GM12891 (cell line): Measurements from ENCODE around the gene PRKN.

Source experiments
- DNase-seq: peaks from one replicate; pipeline ENCODE4 v3.0.0; 2011; ENCODE audit warnings: low spot score; ENCODE audit not compliant: insufficient read length
- FAIRE-seq: peaks from 2 replicates; lab custom pipeline; 2011; peaks lifted over from hg19 to GRCh38; lab: Jason Lieb, UNC
- PAX5 ChIP-seq: IDR thresholded peaks from 2 replicates; pipeline ENCODE4 v1.6.1; 2011; ENCODE audit warnings: low read length, moderate library complexity, mild to moderate bottlenecking; ENCODE audit not compliant: insufficient read depth, severe bottlenecking
- POLR2A ChIP-seq: IDR thresholded peaks from 2 replicates; pipeline ENCODE4 v1.6.1; 2011; ENCODE audit warnings: low read depth, low read length, control low read depth
- POLR2AphosphoS5 ChIP-seq: IDR thresholded peaks from 2 replicates; pipeline ENCODE4 v1.6.1; 2011; ENCODE audit warnings: low read depth, low read length, control low read depth
- POU2F2 ChIP-seq: IDR thresholded peaks from 2 replicates; pipeline ENCODE4 v1.6.1; 2011; ENCODE audit warnings: low read depth, mild to moderate bottlenecking, control low read depth, low read length, moderate library complexity
- SPI1 ChIP-seq: IDR thresholded peaks from 2 replicates; pipeline ENCODE4 v1.6.1; 2011; ENCODE audit warnings: low read depth, low read length, control low read depth
- TAF1 ChIP-seq: IDR thresholded peaks from 2 replicates; pipeline ENCODE4 v1.6.1; 2011; ENCODE audit warnings: low read depth, low read length, control low read depth

PRKN gene

GRCh38 chr6:162262466-162263196 is 464.9 kb downstream of the PRKN start:
- no peak for FAIRE-seq
- DNase-seq = no peak
- TF ChIP-seq TAF1 (no peak), SPI1 (no peak), PAX5 (no peak), POLR2A (no peak), POU2F2 (no peak), POLR2AphosphoS5 (no peak)

GRCh38 chr6:162261598-162261997 is 466.0 kb downstream of the PRKN start:
- FAIRE-seq = no peak
- no peak for TF ChIP-seq POLR2AphosphoS5
- no peak for TF ChIP-seq SPI1
- no peak for TF ChIP-seq POLR2A
- TF ChIP-seq TAF1 = no peak
- TF ChIP-seq PAX5 = no peak
- TF ChIP-seq POU2F2 = no peak

GRCh38 chr6:162260027-162260426 is 467.5 kb downstream of the PRKN start:
- TF ChIP-seq POLR2AphosphoS5 = no peak
- TF ChIP-seq PAX5 = no peak
- no peak for TF ChIP-seq POU2F2
- no peak for TF ChIP-seq SPI1
- TF ChIP-seq TAF1 = no peak

More at GRCh38 chr6:162261598-162261997, 466.0 kb downstream of the PRKN start:
- DNase-seq = no peak

GRCh38 chr6:162258647-162259046 is 468.9 kb downstream of the PRKN start:
- TF ChIP-seq PAX5 = no peak
- TF ChIP-seq SPI1 = no peak
- TF ChIP-seq TAF1 = no peak
- no peak for TF ChIP-seq POLR2AphosphoS5
- TF ChIP-seq POLR2A = no peak
- no peak for TF ChIP-seq POU2F2
- FAIRE-seq = no peak
- no peak for DNase-seq

More at GRCh38 chr6:162260027-162260426, 467.5 kb downstream of the PRKN start:
- FAIRE-seq (no peak), DNase-seq (no peak)

GRCh38 chr6:162256361-162256760 is 471.2 kb downstream of the PRKN start:
- DNase-seq = no peak
- no peak for TF ChIP-seq PAX5
- no peak for TF ChIP-seq POU2F2
- FAIRE-seq = no peak

- TF ChIP-seq POU2F2 (no peak), TAF1 (no peak), POLR2A (no peak), POLR2AphosphoS5 (no peak), SPI1 (no peak), PAX5 (no peak)
- FAIRE-seq (no peak), DNase-seq (no peak)
These were observed 476.3 kb downstream of the PRKN start for GRCh38 chr6:162251257-162251656.

GRCh38 chr6:162249907-162250642 is 477.5 kb downstream of the PRKN start:
- TF ChIP-seq POLR2A = no peak
- TF ChIP-seq POLR2AphosphoS5 = no peak
- no peak for TF ChIP-seq POU2F2
- no peak for TF ChIP-seq TAF1
- TF ChIP-seq PAX5 = no peak
- no peak for TF ChIP-seq SPI1
- DNase-seq (no peak), FAIRE-seq (no peak)

GRCh38 chr6:162245830-162246420 is 481.6 kb downstream of the PRKN start:
- TF ChIP-seq POU2F2 (no peak), POLR2AphosphoS5 (no peak), TAF1 (no peak), SPI1 (no peak), PAX5 (no peak), POLR2A (no peak)
- DNase-seq = no peak
- FAIRE-seq = no peak

- TF ChIP-seq POLR2A (no peak), TAF1 (no peak), PAX5 (no peak), SPI1 (no peak), POU2F2 (no peak), POLR2AphosphoS5 (no peak)
- no peak for DNase-seq
- FAIRE-seq = no peak
These were observed 483.5 kb downstream of the PRKN start for GRCh38 chr6:162244031-162244430.
